Activated naive CD4-positive, alpha-beta T cell (primary cell): ENCODE measurements around the gene SMIM36.
"Not testable (repeated sequence)": the region's sequence is repeated elsewhere in the genome, so short reads cannot be mapped to it uniquely, and the experiment has no call there.

ENCODE experiments used
- DNase-seq, 4 experiments: peaks; one replicate each; lab custom pipeline; 2025; lab: John Stamatoyannopoulos, UW

Gene SMIM36

GRCh38 chr17:55510986-55511721, at the start of gene SMIM36:
TSS of gene SMIM36 (minus strand) at chr17:55511452.
- DNase-seq: no peak

- no peak for DNase-seq
Measured at GRCh38 chr17:55555772-55556171, 44.5 kb upstream of the SMIM36 start.

GRCh38 chr17:55549140-55549539, 37.9 kb upstream of the SMIM36 start:
- no peak for DNase-seq

- no peak for DNase-seq
Measured at GRCh38 chr17:55546991-55547664, 35.9 kb upstream of the SMIM36 start.

GRCh38 chr17:55546481-55546880, 35.2 kb upstream of the SMIM36 start:
- DNase-seq: no peak

DNA sequence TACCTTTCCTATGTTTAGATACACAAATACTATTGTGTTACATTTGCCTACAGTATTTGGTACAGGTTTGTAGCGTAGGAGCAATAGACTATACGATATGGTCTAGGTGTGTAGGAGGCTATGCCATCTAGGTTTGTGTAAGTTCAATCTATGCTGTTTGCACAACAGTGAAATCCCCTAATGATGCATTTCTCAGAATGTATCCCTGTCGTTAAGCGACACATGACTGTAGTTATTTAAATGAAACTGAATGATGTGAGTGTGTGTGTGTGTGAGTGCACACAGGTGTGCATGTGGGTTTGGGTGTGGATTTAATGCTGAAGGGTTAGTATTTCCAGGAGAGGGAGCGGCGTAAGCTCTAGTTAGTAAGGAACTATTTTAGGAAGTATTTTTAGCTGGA, 34.6 kb upstream of the SMIM36 start:
- no peak for DNase-seq

GRCh38 chr17:55543709-55544108, 32.5 kb upstream of the SMIM36 start:
- DNase-seq: no peak

DNA sequence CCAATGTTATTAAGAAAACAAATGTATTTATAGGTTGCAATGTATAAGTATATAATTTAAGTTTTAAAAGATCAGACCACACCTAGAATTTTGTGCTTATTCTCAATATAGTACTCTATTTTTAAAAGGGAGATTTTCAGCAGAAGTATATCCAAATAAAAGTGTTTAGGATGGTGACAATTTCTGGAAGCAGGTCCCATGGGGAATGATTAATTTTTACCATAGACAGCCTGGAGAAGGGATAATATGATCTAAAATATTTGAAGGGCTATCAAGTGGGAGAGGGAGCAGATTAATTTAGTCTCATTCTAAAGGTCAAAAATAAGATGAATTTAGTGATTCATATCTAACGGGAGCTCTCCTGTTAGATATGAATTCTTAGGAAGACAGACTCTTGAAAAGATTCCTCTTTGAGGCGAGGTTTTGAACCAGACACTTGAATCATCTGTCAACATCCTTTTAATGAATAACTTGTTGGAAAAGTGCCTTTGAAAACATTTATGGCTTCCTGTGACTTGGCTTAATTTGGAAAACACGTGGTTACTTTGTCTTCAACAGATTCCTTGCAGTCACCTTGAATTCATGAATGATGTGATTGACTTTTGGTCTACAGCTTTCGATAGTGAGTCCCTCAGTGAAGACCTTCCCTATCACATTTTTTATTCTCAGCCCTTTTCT, 29.3 kb upstream of the SMIM36 start:
- DNase-seq: no peak

DNA sequence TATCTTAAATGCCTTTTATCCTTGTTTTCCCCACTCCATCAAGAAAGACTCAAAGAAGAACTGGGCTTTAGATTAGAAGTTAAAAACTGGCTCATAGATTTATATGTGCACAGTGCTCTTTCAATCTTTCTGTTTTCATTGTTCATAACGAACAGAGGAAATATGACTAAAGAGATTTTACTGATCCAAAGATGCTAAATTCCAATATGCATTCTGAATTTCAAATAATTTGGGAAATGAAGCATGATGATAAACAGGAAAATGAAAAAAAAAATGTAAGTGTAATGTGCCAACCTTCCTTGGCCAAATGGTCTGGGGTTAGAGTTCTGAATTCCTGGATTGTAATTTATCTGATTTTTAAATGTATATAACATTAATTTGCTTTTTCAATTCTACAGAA, 25.0 kb upstream of the SMIM36 start:
- DNase-seq: no peak

DNA sequence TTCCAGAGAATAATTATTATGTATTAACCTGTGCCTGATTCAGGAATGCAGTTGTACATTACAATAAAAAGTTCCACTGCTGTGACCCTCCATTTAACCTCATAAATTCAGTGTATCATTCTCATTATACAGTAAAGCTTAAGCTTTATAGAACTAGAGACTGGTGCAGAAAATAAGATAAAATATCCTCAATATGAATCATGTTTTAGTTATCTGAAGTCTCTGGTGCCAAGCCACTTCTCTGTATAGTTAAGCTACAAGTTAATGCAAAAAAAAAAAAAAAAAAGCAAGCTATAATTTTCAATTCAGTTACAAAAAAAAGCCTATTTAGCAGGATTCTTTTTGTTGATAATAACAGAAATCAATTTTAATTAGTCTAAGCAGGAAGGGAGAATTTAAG, 22.4 kb upstream of the SMIM36 start:
- no peak for DNase-seq

GRCh38 chr17:55532670-55533069, 21.4 kb upstream of the SMIM36 start:
- DNase-seq: no peak

DNA sequence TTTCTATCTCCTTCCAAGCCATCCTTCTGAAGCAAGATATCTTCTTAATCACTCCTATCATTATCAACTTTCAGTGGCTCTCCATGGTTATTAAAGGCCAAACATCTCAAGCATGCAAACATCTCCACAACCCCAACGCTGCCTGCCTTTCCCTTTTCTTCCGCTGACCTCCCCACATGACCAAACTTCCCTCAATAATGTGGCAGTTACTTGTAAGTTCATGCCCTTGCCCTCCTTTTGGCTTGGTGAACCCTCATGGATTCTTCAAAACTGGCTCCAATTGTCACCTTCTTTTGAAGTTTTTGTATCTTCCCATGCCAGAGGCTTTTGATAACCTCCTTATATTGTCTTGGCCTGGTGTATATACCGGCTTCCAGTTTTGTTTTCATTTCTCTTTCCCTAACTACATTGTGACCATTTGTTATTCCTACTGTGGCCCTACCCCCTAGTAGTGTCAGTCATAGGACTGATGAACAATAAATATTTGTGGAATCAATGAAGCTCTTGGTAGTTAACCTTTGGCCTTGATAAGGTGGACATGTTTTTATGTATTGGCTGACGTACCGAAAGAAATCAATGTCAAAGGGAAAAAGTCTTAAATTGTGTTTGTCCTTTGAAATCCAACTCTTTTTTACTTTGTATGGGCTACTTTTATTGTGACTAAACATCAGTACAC, 19.9 kb upstream of the SMIM36 start:
- DNase-seq: no peak

GRCh38 chr17:55530064-55530463, 18.8 kb upstream of the SMIM36 start:
- DNase-seq: no peak

- no peak for DNase-seq
Measured at GRCh38 chr17:55527540-55528118, 16.4 kb upstream of the SMIM36 start.

GRCh38 chr17:55524440-55525220, 13.4 kb upstream of the SMIM36 start:
- DNase-seq: no peak

- DNase-seq: not testable (repeated sequence)
Measured at GRCh38 chr17:55523032-55523431, 11.8 kb upstream of the SMIM36 start.

DNA sequence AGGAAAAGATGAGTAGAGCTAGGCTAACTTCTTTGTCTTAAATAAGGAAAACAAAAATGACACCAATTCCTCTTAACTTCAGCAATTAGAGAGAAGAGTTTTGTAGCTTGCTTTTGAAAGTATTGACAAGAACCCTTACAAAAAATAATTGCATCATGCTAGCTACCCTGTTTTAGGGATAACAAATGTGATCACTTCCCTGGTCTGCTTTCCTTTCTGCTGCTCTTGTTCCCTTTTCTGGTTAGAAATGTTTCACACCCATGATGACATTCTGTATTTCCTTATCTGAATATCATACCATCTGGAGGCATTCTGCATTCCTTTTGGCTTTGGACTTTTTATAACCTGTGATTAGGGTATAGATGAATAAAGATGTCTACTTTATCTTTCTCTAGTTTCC, 9.9 kb upstream of the SMIM36 start:
- DNase-seq: no peak

DNA sequence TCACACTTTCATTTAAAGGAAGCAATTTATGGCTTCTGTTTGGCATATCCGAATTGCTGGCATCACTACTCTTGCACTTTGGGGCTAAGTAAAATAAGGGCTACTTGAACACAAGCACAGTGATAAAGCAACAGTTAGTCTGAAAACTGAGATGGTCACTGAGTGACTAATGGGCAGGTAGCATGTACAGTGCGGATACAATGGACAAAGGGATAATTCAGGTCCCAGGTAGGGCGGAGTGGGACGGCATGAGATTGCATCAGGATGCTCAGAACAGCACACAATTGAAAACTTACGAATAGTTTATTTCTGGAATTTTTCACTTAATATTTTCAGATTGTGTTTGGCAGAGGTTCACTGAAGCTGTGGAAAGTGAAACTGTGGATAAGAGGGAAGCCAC, 9.2 kb upstream of the SMIM36 start:
- no peak for DNase-seq

- no peak for DNase-seq
Measured at GRCh38 chr17:55518510-55518909, 7.3 kb upstream of the SMIM36 start.

GRCh38 chr17:55513885-55514590, 2.8 kb upstream of the SMIM36 start:
- DNase-seq: peak; percentile 12 to 52 (median 26)

- DNase-seq: not testable (repeated sequence)
Measured at GRCh38 chr17:55507669-55508068, 3.6 kb downstream of the SMIM36 start.
